ENCODE measurements around the gene PNPT1. TPM values are rescaled to one million over a fixed set of nuclear protein-coding genes. Genes with fewer than 3 reads are reported as not detected.
"Not testable (repeated sequence)": the region's sequence is repeated elsewhere in the genome, so short reads cannot be mapped to it uniquely, and the experiment has no call there.

The PNPT1 gene
- total RNA-seq, 3 donors from 2014 or later: 14.8 to 29.8 (median 25.3) TPM

GRCh38 chr2:55718165-55719008, 24.7 kb upstream of the PNPT1 start:
- Histone ChIP-seq H3K4me1 (ENCODE audit: low read depth) (peaks cover 5% of the 10 kb centered on the region), H3K4me3 (no peak overlapping the region), H3K9me3 (no peaks in the 10 kb centered on the region), H3K36me3 (ENCODE audit: low read depth) (no peaks in the 10 kb centered on the region)
- peak in 1 of 3 donors; percentile 90 for DNase-seq
- TF ChIP-seq, protein P1, sequence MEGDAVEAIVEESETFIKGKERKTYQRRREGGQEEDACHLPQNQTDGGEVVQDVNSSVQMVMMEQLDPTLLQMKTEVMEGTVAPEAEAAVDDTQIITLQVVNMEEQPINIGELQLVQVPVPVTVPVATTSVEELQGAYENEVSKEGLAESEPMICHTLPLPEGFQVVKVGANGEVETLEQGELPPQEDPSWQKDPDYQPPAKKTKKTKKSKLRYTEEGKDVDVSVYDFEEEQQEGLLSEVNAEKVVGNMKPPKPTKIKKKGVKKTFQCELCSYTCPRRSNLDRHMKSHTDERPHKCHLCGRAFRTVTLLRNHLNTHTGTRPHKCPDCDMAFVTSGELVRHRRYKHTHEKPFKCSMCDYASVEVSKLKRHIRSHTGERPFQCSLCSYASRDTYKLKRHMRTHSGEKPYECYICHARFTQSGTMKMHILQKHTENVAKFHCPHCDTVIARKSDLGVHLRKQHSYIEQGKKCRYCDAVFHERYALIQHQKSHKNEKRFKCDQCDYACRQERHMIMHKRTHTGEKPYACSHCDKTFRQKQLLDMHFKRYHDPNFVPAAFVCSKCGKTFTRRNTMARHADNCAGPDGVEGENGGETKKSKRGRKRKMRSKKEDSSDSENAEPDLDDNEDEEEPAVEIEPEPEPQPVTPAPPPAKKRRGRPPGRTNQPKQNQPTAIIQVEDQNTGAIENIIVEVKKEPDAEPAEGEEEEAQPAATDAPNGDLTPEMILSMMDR (IDR thresholded peaks at IDR 0.05): peak; percentile 55
- intact Hi-C loops (cut with DNase I, micrococcal nuclease): loop anchor here in 1 of 2 donors (5.0 kb wide), 1 partner anchor 414 kb away; no protein-coding TSS in a partner anchor
- peak; percentile 55 for ATAC-seq

DNA sequence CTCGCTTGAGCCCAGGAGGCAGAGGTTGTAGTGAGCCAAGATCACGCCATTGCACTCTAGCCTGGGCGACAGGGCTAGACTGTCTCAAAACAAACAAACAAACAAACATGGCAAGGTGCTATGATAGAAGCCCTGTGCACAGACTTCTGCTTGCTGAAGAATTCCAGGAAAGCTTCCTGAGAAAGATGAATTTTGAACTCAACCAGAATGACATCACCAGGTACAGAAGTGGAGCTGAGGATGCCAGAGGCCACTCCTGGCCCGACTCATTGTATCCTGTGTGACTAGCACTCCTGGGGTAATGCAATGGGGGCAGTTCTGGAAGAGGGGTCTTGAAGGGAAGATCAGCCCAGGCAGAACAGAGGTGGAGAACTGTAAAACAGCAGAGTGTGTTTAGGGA, 22.0 kb upstream of the PNPT1 start:
- DNase-seq (no peak), ATAC-seq (peak; percentile 28)
- TF ChIP-seq, protein P1 (IDR thresholded peaks at IDR 0.05): no peak
- Histone ChIP-seq H3K36me3 (ENCODE audit: low read depth) (no peaks in the 10 kb centered on the region), H3K4me1 (ENCODE audit: low read depth) (peaks cover 5% of the 10 kb centered on the region), H3K9me3 (no peaks in the 10 kb centered on the region), H3K4me3 (no peak overlapping the region)
- intact Hi-C loops (cut with DNase I, micrococcal nuclease): loop anchor here in 1 of 2 donors (5.0 kb wide), 1 partner anchor 417 kb away; no protein-coding TSS in a partner anchor

- not testable (repeated sequence) for H3K9me3 ChIP-seq; H3K4me3 ChIP-seq; H3K4me1 ChIP-seq (ENCODE audit: low read depth); H3K36me3 ChIP-seq (ENCODE audit: low read depth); DNase-seq
- ATAC-seq: peak; percentile 90
- intact Hi-C loops (cut with DNase I, micrococcal nuclease): loop anchor here in 1 of 2 donors (5.0 kb wide), 1 partner anchor 417 kb away; no protein-coding TSS in a partner anchor
Measured at GRCh38 chr2:55715178-55715577, 21.5 kb upstream of the PNPT1 start.

- intact Hi-C loops (cut with DNase I, micrococcal nuclease): no loop called here
- no peak for ATAC-seq
- no peak for DNase-seq
- no peaks in the 10 kb centered on the region for H3K36me3 ChIP-seq (ENCODE audit: low read depth)
- H3K4me3 ChIP-seq: no peak overlapping the region
- H3K4me1 ChIP-seq (ENCODE audit: low read depth): peaks cover 5% of the 10 kb centered on the region
- TF ChIP-seq, protein P1 (IDR thresholded peaks at IDR 0.05): no peak
- H3K9me3 ChIP-seq: no peaks in the 10 kb centered on the region
Measured at GRCh38 chr2:55712477-55713060, 18.9 kb upstream of the PNPT1 start.

GRCh38 chr2:55710025-55710424, 16.4 kb upstream of the PNPT1 start:
- DNase-seq: no peak
- no peaks in the 10 kb centered on the region for H3K36me3 ChIP-seq (ENCODE audit: low read depth)
- no peak overlapping the region for H3K4me3 ChIP-seq
- peaks cover 4% of the 10 kb centered on the region for H3K4me1 ChIP-seq (ENCODE audit: low read depth)
- H3K9me3 ChIP-seq: no peaks in the 10 kb centered on the region
- TF ChIP-seq, protein P1 (IDR thresholded peaks at IDR 0.05): no peak
- intact Hi-C loops (cut with DNase I, micrococcal nuclease): no loop called here
- ATAC-seq: no peak

DNA sequence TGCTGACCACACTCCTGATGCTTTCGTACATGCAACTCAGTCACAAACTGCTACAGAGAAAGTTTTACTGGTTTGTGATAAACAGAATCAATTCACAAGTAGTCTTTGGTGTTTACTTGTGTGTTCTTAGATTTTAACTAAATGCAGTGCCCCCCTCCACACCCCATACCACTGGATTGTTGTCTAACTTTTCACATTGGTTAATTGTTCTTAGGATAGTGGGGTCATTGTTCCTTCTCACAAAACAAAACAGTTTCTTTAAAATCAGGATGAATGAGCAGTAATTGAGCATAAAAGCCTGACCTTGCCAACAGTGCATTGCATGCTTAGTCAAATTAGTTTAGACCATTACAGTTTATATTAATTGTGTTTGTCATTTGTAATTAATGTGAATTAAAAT, 14.1 kb upstream of the PNPT1 start:
- TF ChIP-seq, protein P1 (IDR thresholded peaks at IDR 0.05): no peak
- Histone ChIP-seq H3K9me3 (no peaks in the 10 kb centered on the region), H3K4me1 (ENCODE audit: low read depth) (no peaks in the 10 kb centered on the region), H3K4me3 (no peak overlapping the region), H3K36me3 (ENCODE audit: low read depth) (no peaks in the 10 kb centered on the region)
- ATAC-seq: no peak
- intact Hi-C loops (cut with DNase I, micrococcal nuclease): no loop called here
- no peak for DNase-seq

DNA sequence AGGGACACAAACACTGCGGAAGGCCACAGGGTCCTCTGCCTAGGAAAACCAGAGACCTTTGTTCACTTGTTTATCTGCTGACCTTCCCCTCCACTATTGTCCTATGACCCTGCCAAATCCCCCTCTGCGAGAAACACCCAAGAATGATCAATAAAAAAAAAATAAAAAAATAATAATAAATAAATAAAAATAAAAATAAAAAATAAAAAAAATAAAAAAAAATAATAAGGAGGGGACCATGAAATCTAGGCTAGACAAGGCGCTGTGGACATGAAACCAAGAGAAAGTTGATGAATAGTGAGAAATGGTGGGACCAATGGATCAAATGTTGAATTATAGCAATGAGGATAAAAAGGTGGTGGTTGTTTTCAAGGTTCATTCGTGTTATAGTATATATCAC, 12.6 kb upstream of the PNPT1 start:
- ATAC-seq; H3K4me3 ChIP-seq; H3K36me3 ChIP-seq (ENCODE audit: low read depth); DNase-seq; H3K4me1 ChIP-seq (ENCODE audit: low read depth); intact Hi-C loops (cut with DNase I, micrococcal nuclease); H3K9me3 ChIP-seq: not testable (repeated sequence)
